IPS-20b (cell line): Measurements from ENCODE around the gene SLC35F5.

Experiments used
- H3K27ac ChIP-seq: one replicate; pipeline ENCODE4 v1.5.1; 2013; ENCODE audit warnings: low read length
- H3K27me3 ChIP-seq: 2 replicates; pipeline ENCODE4 v1.6.1; 2013; ENCODE audit warnings: mild to moderate bottlenecking, low read length, inconsistent platforms; ENCODE audit not compliant: insufficient read depth
- H3K36me3 ChIP-seq: 2 replicates; pipeline ENCODE4 v1.6.1; 2013; ENCODE audit warnings: low read depth, mild to moderate bottlenecking, inconsistent platforms, low read length, moderate library complexity; ENCODE audit not compliant: insufficient read depth
- H3K4me1 ChIP-seq: 2 replicates; pipeline ENCODE4 v1.6.1; 2013; ENCODE audit warnings: mild to moderate bottlenecking, control low read depth, inconsistent platforms, low read length, moderate library complexity; ENCODE audit not compliant: insufficient read depth
- H3K4me3 ChIP-seq: 2 replicates; pipeline ENCODE4 v1.5.1; 2013; ENCODE audit warnings: mild to moderate bottlenecking, low read length, inconsistent platforms
- H3K9ac ChIP-seq: 2 replicates; pipeline ENCODE4 v1.6.1; 2013; ENCODE audit warnings: low read depth, mild to moderate bottlenecking, inconsistent platforms, low read length, moderate library complexity
- H3K9me3 ChIP-seq: 2 replicates; pipeline ENCODE4 v1.6.1; 2013; ENCODE audit warnings: mild to moderate bottlenecking, low read depth, low read length, inconsistent platforms; ENCODE audit not compliant: insufficient read depth

SLC35F5 gene

GRCh38 chr2:113770929-113771328 is 14.5 kb upstream of the SLC35F5 start:
- Histone ChIP-seq H3K27ac (no peak overlapping the region), H3K4me3 (no peak overlapping the region), H3K9me3 (no peaks in the 10 kb centered on the region), H3K9ac (no peak overlapping the region), H3K27me3 (no peaks in the 10 kb centered on the region), H3K36me3 (no peaks in the 10 kb centered on the region), H3K4me1 (no peaks in the 10 kb centered on the region)

GRCh38 chr2:113769555-113769954 is 13.1 kb upstream of the SLC35F5 start:
- H3K9ac ChIP-seq, result no peak overlapping the region
- no peaks in the 10 kb centered on the region for H3K4me1 ChIP-seq

GRCh38 chr2:113768770-113769169 is 12.3 kb upstream of the SLC35F5 start:
- Histone ChIP-seq H3K9me3 (peaks cover 19% of the 10 kb centered on the region), H3K9ac (no peak overlapping the region), H3K27me3 (no peaks in the 10 kb centered on the region), H3K4me3 (no peak overlapping the region), H3K27ac (no peak overlapping the region), H3K4me1 (no peaks in the 10 kb centered on the region), H3K36me3 (no peaks in the 10 kb centered on the region)

More at GRCh38 chr2:113769555-113769954, 13.1 kb upstream of the SLC35F5 start:
- H3K27me3 ChIP-seq, result no peaks in the 10 kb centered on the region
- H3K4me3 ChIP-seq, result no peak overlapping the region
- H3K27ac ChIP-seq, result no peak overlapping the region
- peaks cover 11% of the 10 kb centered on the region for H3K9me3 ChIP-seq
- no peaks in the 10 kb centered on the region for H3K36me3 ChIP-seq

GRCh38 chr2:113767811-113768460 is 11.5 kb upstream of the SLC35F5 start:
- Histone ChIP-seq H3K27me3 (no peaks in the 10 kb centered on the region), H3K4me1 (no peaks in the 10 kb centered on the region), H3K9ac (no peak overlapping the region)

GRCh38 chr2:113765276-113765675 is 8.8 kb upstream of the SLC35F5 start:
- no peak overlapping the region for H3K4me3 ChIP-seq
- no peaks in the 10 kb centered on the region for H3K36me3 ChIP-seq
- no peaks in the 10 kb centered on the region for H3K27me3 ChIP-seq
- H3K27ac ChIP-seq, result no peak overlapping the region
- peaks cover 3% of the 10 kb centered on the region; the same call in 1 of the 2 replicates for H3K4me1 ChIP-seq
- no peak overlapping the region for H3K9ac ChIP-seq
- H3K9me3 ChIP-seq, result peaks cover 19% of the 10 kb centered on the region

More at GRCh38 chr2:113767811-113768460, 11.5 kb upstream of the SLC35F5 start:
- no peak overlapping the region for H3K4me3 ChIP-seq
- no peaks in the 10 kb centered on the region for H3K36me3 ChIP-seq
- H3K9me3 ChIP-seq, result peaks cover 19% of the 10 kb centered on the region
- H3K27ac ChIP-seq, result no peak overlapping the region

- no peaks in the 10 kb centered on the region for H3K27me3 ChIP-seq
- no peak overlapping the region for H3K9ac ChIP-seq
- no peak overlapping the region for H3K4me3 ChIP-seq
Measured at GRCh38 chr2:113762377-113763118, 6.1 kb upstream of the SLC35F5 start.

GRCh38 chr2:113760400-113760799 is 4.0 kb upstream of the SLC35F5 start:
- Histone ChIP-seq H3K27me3 (no peaks in the 10 kb centered on the region), H3K9me3 (peaks cover 15% of the 10 kb centered on the region), H3K4me1 (peaks cover 3% of the 10 kb centered on the region; the same call in 1 of the 2 replicates), H3K27ac (no peak overlapping the region), H3K36me3 (no peaks in the 10 kb centered on the region), H3K4me3 (no peak overlapping the region), H3K9ac (no peak overlapping the region)

More at GRCh38 chr2:113762377-113763118, 6.1 kb upstream of the SLC35F5 start:
- Histone ChIP-seq H3K4me1 (peaks cover 3% of the 10 kb centered on the region; the same call in 1 of the 2 replicates), H3K27ac (no peak overlapping the region), H3K36me3 (no peaks in the 10 kb centered on the region), H3K9me3 (peaks cover 19% of the 10 kb centered on the region)

GRCh38 chr2:113757138-113757657 is 756 bp upstream of the SLC35F5 start:
- Histone ChIP-seq H3K27ac (no peak overlapping the region), H3K9me3 (no peaks in the 10 kb centered on the region), H3K9ac (peak overlapping the region; percentile 88), H3K4me1 (peaks cover 7% of the 10 kb centered on the region; the same call in 1 of the 2 replicates), H3K27me3 (no peaks in the 10 kb centered on the region), H3K4me3 (peak overlapping the region; percentile 85), H3K36me3 (0 out of 2 replicates have a peak, but pooled peaks cover 2% of the 10 kb centered on the region)

- Histone ChIP-seq H3K27me3 (no peaks in the 10 kb centered on the region), H3K4me3 (peak overlapping the region; percentile 85), H3K9me3 (no peaks in the 10 kb centered on the region), H3K36me3 (0 out of 2 replicates have a peak, but pooled peaks cover 4% of the 10 kb centered on the region), H3K4me1 (peaks cover 5% of the 10 kb centered on the region; the same call in 1 of the 2 replicates), H3K27ac (no peak overlapping the region), H3K9ac (peak overlapping the region; percentile 80; the same call in 1 of the 2 replicates)
Measured at GRCh38 chr2:113755835-113756354, 547 bp downstream of the SLC35F5 start.

- Histone ChIP-seq H3K27me3 (no peaks in the 10 kb centered on the region), H3K9me3 (no peaks in the 10 kb centered on the region), H3K36me3 (peaks cover 9% of the 10 kb centered on the region; the same call in 1 of the 2 replicates), H3K27ac (no peak overlapping the region), H3K9ac (peak overlapping the region; percentile 80; the same call in 1 of the 2 replicates), H3K4me3 (peak overlapping the region; percentile 85), H3K4me1 (peaks cover 5% of the 10 kb centered on the region; the same call in 1 of the 2 replicates)
Measured at GRCh38 chr2:113755035-113755834, 1.2 kb downstream of the SLC35F5 start.

GRCh38 chr2:113754160-113754559 is 2.3 kb downstream of the SLC35F5 start:
- Histone ChIP-seq H3K4me1 (peaks cover 5% of the 10 kb centered on the region; the same call in 1 of the 2 replicates), H3K4me3 (no peak overlapping the region), H3K27ac (no peak overlapping the region), H3K9ac (no peak overlapping the region), H3K27me3 (no peaks in the 10 kb centered on the region), H3K36me3 (peaks cover 14% of the 10 kb centered on the region), H3K9me3 (no peaks in the 10 kb centered on the region)
